Measurements from ENCODE around the gene PREX1.
"Not testable (repeated sequence)": the region's sequence is repeated elsewhere in the genome, so short reads cannot be mapped to it uniquely, and the experiment has no call there.

The PREX1 gene

DNA sequence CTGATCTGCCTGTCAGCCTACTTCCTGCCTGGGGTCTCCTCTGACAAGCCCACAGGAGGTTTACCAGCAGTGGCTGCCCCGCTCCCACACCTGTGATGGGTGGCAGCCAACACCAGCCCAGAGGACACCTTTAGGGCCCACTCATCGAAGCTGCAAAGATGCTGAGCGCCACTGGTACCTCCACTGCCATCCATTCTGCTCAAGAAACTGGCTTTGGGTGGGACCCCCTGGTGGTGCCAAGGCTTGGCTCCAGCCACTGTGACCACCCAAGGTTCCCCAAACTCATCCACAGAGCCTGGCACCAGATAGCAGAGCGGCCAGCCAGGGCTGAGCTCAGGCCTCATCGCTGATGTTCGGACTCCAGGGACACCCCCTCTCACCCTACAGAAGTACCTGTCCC is 42.5 kb downstream of the PREX1 start:
- no peak overlapping the region for H3K4me3 ChIP-seq
- peak overlapping the region in 3 of 21 experiments; percentile 13 to 72 (median 38) for H3K27ac ChIP-seq

DNA sequence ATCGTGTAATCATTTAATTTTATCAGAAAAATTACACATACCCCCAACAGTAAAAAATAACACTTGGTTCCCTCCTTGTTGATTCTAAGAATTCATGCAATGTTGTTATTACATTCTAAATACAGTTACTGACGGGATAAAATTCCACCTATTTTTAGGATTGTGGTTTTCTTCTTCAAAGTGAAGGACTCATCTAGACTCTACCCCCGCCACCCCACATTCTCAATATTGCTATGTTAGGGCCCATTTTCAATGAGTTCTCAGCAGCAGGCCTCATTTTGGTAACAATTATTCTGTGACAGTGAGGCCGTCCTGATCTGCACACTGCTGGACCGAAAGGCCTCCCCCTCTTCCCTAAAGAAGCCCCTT is 43.5 kb downstream of the PREX1 start:
- Histone ChIP-seq H3K4me3 (no peak overlapping the region), H3K27ac (peak overlapping the region in 3 of 21 experiments; percentile 17 to 72 (median 59))

DNA sequence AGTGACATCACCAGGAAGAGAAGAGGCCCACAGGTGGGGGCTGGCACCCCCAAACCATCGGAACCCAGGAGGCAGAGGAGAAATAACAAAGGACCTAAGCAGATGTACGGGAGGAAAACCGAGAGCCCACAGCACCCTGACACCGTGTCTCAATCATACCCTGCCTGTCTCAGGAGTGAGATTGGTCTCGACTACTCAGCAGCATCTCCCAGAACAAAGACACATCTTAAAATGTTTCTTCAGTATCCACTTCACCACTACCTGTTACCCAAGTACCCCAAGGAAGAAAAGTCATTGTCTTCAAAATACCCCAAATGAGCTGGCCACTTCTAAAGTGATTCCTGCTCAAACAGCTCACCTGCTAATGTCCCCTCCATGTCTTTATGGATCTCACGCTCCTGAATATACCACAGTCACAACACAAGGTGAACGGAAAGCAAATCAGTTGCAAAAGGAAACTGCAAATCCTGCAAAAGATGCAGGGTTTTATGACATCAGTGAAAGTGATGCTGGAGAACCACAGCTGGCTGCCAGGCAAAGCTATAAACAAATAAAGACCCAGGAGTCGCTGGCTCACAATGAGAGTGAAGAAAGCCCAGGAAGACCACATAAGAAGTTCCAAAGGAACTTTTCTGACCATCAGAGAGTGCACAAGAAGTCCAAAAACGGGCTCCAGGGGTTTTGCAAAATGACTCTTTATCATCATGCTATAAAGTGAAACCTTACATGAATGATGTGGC is 44.1 kb downstream of the PREX1 start:
- Histone ChIP-seq H3K4me3 (no peak overlapping the region), H3K27ac (peak overlapping the region in 4 of 21 experiments; percentile 12 to 72 (median 20))

DNA sequence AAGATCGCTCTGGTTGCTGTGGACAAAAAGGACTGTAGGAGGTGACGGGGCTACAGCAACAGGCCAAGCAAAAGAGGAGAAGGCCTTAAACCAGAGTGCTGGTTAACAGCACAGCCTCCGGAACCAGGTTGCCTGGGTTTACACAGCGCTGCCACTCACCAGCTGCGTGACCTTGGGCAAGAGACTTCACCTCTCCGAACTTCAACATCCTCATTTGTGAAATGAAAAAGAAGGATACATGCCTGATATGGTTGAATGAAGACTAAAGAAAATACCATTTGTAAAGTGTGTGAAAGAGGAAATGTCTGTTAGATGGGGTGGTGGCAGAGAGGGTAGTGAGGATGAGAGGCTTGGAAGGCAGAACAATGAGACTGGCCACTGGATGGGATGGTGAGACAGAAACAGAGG is 44.9 kb downstream of the PREX1 start:
- Histone ChIP-seq H3K27ac (peak overlapping the region in 3 of 21 experiments; percentile 12 to 72 (median 48)), H3K4me3 (no peak overlapping the region)

DNA sequence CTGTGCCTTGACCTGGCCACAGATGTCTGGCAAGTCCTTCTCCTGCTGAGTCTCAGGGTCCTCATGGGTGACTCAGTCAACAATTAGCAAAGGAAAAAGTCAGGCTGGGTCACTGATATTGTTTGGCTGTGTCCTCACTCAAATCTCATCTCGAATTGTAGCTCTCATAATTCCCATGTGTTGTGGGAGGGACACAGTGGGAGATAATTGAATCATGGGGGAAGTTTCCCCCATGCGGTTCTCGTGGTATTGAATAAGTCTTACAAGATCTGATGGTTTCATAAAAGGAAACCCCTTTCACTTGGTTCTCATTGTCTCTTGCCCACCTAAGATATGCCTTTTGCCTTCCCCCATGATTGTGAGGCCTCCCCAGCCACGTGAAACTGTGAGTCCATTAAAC is 45.7 kb downstream of the PREX1 start:
- H3K27ac ChIP-seq = no peak overlapping the region
- no peak overlapping the region for H3K4me3 ChIP-seq

DNA sequence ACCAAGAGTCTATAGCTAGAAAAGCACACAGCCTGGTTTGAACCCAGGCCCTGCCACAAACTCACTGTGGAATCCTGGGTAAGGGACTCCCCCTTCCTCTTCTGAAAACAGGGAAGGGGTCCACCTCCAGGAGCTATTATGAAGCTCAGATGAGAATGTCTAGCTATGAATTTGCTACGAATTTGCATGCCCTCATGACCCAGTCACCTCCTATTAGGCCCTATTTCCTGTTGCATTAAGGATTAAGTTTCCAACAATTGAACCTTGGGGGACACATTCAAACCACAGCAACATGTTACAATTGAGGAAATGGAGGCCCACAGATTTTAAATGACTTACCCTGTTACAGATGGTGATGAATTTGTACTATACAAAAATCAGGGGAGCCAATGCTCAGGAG is 46.2 kb downstream of the PREX1 start:
- Histone ChIP-seq H3K4me3 (no peak overlapping the region), H3K27ac (no peak overlapping the region)

DNA sequence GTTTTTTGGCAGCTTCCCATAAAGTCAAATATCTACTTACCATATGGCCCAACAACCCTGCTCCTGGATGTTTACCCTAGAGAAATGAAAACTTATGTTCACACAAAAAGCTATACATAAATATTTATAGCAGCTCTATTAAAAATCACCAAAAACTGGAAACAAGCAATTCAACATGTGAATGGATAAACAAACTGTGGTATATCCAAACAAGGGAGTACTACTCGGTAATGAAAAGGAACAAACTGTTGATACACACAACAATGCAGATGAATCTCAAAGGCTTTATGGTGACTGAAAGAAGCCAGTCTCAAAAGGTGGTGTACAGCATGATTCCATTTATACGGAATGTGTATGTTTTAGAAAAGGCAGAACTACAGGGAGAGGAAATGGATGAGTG is 48.4 kb downstream of the PREX1 start:
- H3K4me3 ChIP-seq = no peak overlapping the region
- no peak overlapping the region for H3K27ac ChIP-seq

DNA sequence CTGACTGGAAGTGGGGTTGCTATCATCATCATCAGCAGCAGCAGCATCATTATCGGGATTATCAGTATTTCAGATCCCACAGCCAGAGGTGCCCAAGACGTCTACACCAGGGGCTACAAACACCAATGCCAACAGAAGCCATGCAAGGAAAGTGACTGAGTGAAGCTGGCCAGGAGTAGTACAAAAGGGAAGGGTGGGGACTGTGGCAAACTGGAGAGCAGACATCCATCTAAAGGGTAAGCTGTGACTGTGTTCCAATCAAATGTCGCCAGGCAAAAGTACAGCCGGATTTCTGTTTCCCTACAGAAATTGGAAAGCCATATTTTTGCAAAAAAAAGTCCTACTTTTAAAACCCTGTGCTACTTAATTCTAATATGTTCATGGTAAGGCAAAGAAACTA is 50.0 kb downstream of the PREX1 start:
- Histone ChIP-seq H3K27ac (peak overlapping the region in 5 of 21 experiments; percentile 4 to 70 (median 64)), H3K4me3 (no peak overlapping the region)

DNA sequence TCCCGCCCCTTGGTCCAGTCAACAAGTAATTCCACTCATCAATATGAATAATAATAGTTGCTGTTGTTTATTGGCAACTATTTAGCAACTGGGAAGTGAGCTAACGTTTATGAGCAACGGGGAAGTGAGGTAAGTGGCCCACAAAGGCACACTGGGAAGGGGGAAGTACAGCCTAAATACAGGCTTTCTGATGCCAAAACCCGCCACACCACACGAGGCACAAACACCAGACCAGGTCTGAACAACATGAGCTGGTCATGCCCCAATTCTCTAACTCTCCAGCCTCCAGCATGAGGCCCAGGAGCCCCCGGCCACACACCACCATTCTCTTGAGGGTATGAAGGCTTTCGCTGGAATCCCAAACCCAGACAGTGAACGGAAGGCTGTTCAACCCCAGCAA is 50.8 kb downstream of the PREX1 start:
- no peak overlapping the region for H3K4me3 ChIP-seq
- H3K27ac ChIP-seq = peak overlapping the region in 14 of 21 experiments; percentile 12 to 72 (median 46)

DNA sequence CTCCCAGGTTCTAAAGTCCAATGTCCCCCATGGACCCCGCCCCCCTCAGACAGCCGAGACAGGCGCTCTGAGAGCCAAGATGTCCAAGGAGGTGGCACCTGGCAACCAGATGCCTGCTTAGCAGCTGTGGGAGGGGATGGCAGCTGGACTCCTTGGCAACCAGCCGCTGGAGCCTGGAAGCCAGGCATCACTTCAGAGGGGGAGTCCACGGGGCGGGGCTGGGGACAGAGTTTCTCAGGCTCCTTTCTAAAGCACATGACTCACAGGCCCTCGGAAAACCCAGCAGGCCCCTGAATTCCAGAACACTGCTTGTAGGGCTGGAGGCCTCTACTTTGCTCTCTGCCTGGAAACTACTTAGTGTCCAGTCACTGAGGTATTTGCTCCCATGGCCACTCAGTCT is 51.5 kb downstream of the PREX1 start:
- Histone ChIP-seq H3K27ac (peak overlapping the region in 16 of 21 experiments; percentile 2 to 72 (median 42)), H3K4me3 (no peak overlapping the region)

DNA sequence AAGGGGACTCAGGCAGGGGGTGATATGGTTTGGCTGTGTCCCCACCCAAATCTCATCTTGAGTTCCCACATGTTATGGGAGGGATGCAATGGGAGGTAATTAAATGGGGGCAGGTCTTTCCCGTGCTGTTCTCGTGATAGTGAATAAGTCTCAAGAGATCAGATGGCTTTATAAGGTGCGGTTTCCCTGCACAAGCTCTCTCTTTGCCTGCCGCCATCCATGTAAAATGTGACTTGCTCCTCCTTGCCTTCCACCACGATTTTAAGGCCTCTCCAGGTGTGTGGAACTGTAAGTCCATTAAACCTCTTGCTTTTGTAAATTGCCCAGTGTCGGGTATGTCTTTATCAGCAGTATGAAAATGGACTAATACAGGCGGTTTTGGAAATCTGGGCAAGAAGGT is 52.3 kb downstream of the PREX1 start:
- peak overlapping the region in 9 of 21 experiments; percentile 34 to 72 (median 54) for H3K27ac ChIP-seq
- not testable (repeated sequence) for H3K4me3 ChIP-seq

DNA sequence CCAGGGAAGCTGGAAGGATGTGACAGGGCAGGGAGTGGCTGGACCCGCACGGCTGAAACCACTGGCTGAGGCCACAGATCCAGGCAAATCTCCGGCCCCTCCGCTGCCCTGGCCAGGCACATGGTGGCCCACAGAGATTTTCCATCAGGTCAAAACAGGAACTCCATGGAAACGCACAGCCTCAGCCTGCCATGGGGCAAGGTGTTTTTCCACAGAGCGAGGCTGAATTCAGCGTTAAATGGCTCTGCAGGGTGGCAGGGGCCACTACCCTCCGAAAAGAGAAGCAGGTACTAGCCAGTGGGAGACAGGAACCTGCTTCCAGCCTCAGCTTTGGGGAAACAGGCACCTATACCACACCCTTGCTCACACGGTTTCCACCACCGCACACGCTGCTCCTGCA is 53.1 kb downstream of the PREX1 start:
- peak overlapping the region in 11 of 21 experiments; percentile 3 to 71 (median 51) for H3K27ac ChIP-seq
- no peak overlapping the region for H3K4me3 ChIP-seq

DNA sequence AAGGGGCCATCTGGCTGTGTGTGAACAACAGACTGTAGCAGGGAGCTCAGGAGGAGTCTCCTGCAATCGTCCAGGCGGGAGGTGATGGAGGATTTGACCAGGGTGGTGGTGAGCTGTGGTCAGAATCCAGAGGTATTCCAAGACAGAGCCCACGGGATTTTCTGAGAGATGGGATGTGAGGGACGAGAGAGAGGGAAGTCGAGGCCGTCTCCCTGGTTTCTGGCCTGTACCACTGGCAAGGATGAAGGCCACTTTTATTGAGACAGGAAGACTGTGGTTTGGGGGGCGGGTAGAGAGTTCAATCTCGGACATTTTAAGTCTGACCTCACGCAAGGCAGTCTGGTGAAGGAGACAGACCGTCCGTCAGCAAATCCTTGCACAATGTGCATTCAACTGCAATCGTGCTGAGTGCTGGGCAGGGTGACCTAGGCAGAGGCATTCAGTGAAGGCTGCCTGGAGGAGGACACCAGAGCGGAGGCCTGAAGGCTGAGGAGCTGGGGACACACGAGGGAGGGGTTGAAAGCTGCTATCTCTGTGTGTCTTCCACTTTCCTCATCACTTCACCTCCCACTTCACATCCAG is 53.9 kb downstream of the PREX1 start:
- H3K27ac ChIP-seq = peak overlapping the region in 12 of 21 experiments; percentile 3 to 71 (median 50)

DNA sequence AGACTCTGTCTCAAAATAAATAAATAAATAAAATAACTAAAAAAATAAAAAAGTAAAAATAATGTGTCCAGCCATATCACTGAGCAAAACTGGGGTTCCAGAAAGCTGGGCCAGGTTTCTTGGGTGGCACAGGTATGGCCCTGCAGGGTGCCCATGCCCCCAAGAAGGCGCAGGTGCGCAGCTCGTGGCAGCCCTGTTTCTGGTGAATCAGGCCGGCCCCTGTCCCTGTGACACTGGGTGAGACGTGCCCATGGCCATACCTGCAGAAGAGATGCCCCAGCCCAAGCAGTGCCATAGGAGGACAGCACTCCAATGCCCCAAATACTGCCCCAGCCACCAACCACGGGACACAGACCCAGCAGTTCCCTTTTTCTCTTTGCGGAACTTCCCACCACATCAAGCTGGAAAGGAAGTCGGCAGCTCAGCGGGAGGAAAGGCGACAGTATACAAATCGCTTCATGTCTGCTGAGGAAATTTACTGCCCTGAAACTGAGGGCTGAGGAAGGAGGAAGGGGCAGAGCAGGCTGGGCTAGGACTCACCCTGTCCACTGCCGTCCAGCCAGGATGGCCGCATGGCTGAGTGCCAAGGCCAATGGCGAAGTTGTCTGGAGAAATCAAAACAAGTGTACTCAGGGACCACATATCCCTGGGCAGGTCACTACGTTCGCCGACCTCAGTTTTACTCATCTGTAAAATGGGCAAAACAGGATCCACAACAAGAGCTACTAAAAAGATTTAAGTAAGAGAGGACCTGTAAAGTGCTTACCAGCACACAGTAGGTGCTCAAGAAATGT is 55.4 kb downstream of the PREX1 start:
- H3K4me3 ChIP-seq = no peak overlapping the region
- peak overlapping the region in 12 of 21 experiments; percentile 10 to 64 (median 34) for H3K27ac ChIP-seq

More for the DNA sequence above, 53.9 kb downstream of the PREX1 start:
- H3K4me3 ChIP-seq = no peak overlapping the region

DNA sequence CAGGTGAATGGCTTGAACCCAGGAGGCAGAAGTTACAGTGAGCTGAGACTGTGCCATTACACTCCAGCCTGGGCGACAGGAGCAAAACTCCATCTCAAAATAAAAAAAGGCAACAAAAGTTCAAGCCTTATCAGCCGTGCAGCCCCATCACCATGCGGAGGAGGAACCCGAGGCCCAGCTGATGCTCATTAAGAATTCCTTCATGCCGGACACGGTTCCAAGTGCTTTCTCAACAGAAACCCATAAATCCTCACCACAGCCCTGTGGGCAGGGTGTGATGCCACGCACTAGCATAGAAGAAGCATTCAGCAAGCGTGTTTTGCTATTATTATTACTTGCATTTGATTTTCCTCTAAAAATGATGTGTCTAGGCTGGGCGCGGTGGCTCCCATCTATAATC is 56.3 kb downstream of the PREX1 start:
- Histone ChIP-seq H3K4me3 (no peak overlapping the region), H3K27ac (peak overlapping the region in 10 of 21 experiments; percentile 20 to 64 (median 36))

DNA sequence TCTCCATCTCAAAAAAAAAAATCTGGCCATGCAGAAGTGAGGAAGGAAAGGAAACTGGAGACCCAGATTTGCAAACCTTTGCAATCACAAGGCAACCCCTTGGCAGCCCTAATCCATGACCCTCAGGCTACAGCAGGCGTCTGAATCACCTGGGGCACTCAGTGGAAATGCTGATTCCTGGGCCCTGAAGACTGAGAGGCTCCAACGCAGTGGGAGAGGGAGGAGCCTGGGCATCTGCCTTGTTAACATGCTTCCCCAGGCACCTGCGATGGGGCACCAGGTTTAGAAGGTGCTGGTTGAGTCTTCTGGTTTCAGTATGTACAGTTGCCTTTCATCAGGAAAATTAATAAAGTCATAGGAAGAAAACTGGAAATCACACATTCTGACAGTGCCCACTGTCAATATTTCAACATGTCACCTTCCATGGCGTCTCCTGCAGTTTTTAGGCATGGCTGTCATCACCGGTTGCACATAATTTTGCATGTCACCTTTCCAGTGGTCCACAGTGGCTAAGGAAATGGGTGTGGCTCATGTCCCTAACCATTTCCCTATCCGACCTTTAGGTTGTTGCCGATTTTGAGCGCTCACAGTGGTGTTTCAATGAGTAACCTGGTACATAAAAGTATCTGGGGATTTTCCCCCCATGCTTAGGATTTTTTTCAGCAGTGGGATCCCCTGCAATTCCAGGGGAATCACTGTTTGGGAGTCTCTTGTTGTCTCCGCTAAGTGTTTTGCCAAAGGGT is 56.9 kb downstream of the PREX1 start:
- Histone ChIP-seq H3K4me3 (no peak overlapping the region), H3K27ac (peak overlapping the region in 4 of 21 experiments; percentile 26 to 76 (median 40))

DNA sequence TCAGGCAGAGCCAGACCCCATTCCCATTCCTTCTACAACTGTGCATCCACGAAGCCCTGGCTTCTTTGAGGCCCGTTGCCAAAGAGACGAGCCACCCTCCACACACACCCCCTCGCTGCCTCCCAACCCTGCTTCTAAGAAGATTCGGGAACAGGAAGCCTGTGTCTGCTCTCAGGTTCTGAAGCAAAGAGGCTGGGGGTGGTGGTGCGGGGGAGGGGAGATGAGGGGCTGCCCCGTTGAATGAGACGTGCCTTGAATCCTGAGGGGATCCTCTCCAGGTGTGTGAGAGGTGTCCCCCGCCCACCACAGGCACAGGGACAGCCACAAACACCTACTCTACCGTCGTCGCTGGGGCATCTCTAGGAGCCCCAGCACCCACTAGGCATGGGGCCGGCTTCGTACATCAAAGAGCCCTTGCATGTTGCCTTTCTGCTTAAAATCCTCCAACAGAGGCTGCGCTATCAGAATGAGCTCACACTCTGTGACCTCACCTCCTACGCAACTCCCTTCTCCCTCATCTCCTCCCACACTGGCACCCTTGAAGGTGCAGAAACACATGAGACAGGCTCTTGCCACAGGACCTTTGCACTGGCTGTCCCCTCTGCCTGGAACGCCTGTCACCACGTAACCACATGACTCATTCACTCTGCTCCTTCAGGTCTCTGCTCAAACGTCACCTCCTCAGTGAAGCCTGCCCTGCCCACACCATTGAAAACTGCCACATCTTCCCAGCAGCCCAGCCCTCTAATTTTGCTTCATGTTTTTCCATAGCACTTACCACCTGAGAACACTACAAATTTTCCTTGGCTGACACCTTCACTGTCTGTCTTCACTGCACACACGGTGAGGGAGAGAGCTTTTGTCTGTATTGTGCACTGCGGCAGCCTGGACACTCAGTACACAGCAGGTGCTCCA is 58.5 kb downstream of the PREX1 start:
- Histone ChIP-seq H3K27ac (peak overlapping the region in 8 of 21 experiments; percentile 23 to 76 (median 46)), H3K4me3 (no peak overlapping the region)

All from skin epidermis (tissue), 12 donors.